LHCN-M2 (cell line): ENCODE data around the gene PLP2. TPM values are rescaled to one million over a fixed set of nuclear protein-coding genes. Genes with fewer than 3 reads are reported as not detected.
"Not testable (repeated sequence)": the region's sequence is repeated elsewhere in the genome, so short reads cannot be mapped to it uniquely, and the experiment has no call there.

ENCODE experiments used
- DNase-seq: peaks from one replicate; pipeline ENCODE4 v3.0.0-alpha.2; 2012; ENCODE audit warnings: low read depth
- polyA plus RNA-seq: library from polyadenylated mRNA; unstranded; fragments of >200 nt; gene quantifications from one replicate; pipeline ENCODE4 v1.2.1, GENCODE V29; 2012; ENCODE audit warnings: missing spikeins
- total RNA-seq: library from RNA; depleted of rRNA; stranded (reverse); fragments of >200 nt; gene quantifications from 2 replicates; pipeline ENCODE4 v1.2.3, GENCODE V29; 2014; rRNA removed

PLP2 gene
- 61.6 and 83.5 TPM in 2 replicates for total RNA-seq
- polyA plus RNA-seq, result 200 TPM

GRCh38 chrX:49171752-49172279, at the start of gene PLP2:
PLP2 (plus strand) TSS chrX:49171898; CDS start chrX:49172001, 103 bp downstream.
- peak; percentile 60 for DNase-seq

GRCh38 chrX:49122499-49122898, 49.2 kb upstream of the PLP2 start:
- DNase-seq, result no peak

- DNase-seq, result not testable (repeated sequence)
Observed at GRCh38 chrX:49127742-49128258, 43.9 kb upstream of the PLP2 start.

GRCh38 chrX:49129427-49129826, 42.3 kb upstream of the PLP2 start:
- DNase-seq, result no peak

GRCh38 chrX:49132275-49132674, 39.4 kb upstream of the PLP2 start:
- not testable (repeated sequence) for DNase-seq

- no peak for DNase-seq
Observed at GRCh38 chrX:49133759-49134158, 37.9 kb upstream of the PLP2 start.

- no peak for DNase-seq
Observed at GRCh38 chrX:49137492-49137891, 34.2 kb upstream of the PLP2 start.

- DNase-seq, result no peak
Observed at GRCh38 chrX:49139713-49140112, 32.0 kb upstream of the PLP2 start.

GRCh38 chrX:49142264-49142663, 29.4 kb upstream of the PLP2 start:
- DNase-seq, result not testable (repeated sequence)

GRCh38 chrX:49143154-49143553, 28.5 kb upstream of the PLP2 start:
- DNase-seq, result not testable (repeated sequence)

- DNase-seq, result no peak
Observed at GRCh38 chrX:49147282-49147681, 24.4 kb upstream of the PLP2 start.

- DNase-seq, result no peak
Observed at GRCh38 chrX:49147936-49148335, 23.8 kb upstream of the PLP2 start.

- not testable (repeated sequence) for DNase-seq
Observed at GRCh38 chrX:49148390-49149100, 23.2 kb upstream of the PLP2 start.

GRCh38 chrX:49149291-49149690, 22.4 kb upstream of the PLP2 start:
- not testable (repeated sequence) for DNase-seq

GRCh38 chrX:49153467-49153866, 18.2 kb upstream of the PLP2 start:
- no peak for DNase-seq

- peak; percentile 58 for DNase-seq
Observed at GRCh38 chrX:49155243-49155899, 16.3 kb upstream of the PLP2 start.

- peak; percentile 84 for DNase-seq
Observed at GRCh38 chrX:49155900-49156837, 15.5 kb upstream of the PLP2 start.

- no peak for DNase-seq
Observed at GRCh38 chrX:49157194-49157593, 14.5 kb upstream of the PLP2 start.

- DNase-seq, result no peak
Observed at GRCh38 chrX:49160908-49161307, 10.8 kb upstream of the PLP2 start.

- DNase-seq, result no peak
Observed at GRCh38 chrX:49161632-49162031, 10.1 kb upstream of the PLP2 start.

GRCh38 chrX:49162620-49163019, 9.1 kb upstream of the PLP2 start, which contains the start of gene MAGIX:
MAGIX (plus strand) TSS chrX:49162758; CDS start chrX:49162890, 132 bp downstream.
- no peak for DNase-seq
